ENCODE data around the gene PCSK5.
"Not testable (repeated sequence)": the region's sequence is repeated elsewhere in the genome, so short reads cannot be mapped to it uniquely, and the experiment has no call there.

PCSK5 gene

GRCh38 chr9:76359766-76360165 is 469.3 kb downstream of the PCSK5 start:
- no peak for DNase-seq (ENCODE audit: low spot score)

GRCh38 chr9:76362332-76363031 is 472.0 kb downstream of the PCSK5 start:
- DNase-seq (ENCODE audit: low spot score): not testable (repeated sequence)

GRCh38 chr9:76363032-76363395 is 472.5 kb downstream of the PCSK5 start:
- DNase-seq (ENCODE audit: low spot score): no peak

- DNase-seq (ENCODE audit: low spot score): no peak
Observed at GRCh38 chr9:76365028-76365427, 474.6 kb downstream of the PCSK5 start.

- DNase-seq (ENCODE audit: low spot score): no peak
Observed at GRCh38 chr9:76366275-76366674, 475.8 kb downstream of the PCSK5 start.

GRCh38 chr9:76369583-76369982 is 479.1 kb downstream of the PCSK5 start:
- DNase-seq (ENCODE audit: low spot score): no peak

GRCh38 chr9:76370396-76371023 is 480.0 kb downstream of the PCSK5 start:
- no peak for DNase-seq (ENCODE audit: low spot score)

- DNase-seq (ENCODE audit: low spot score): no peak
Observed at GRCh38 chr9:76371901-76372300, 481.4 kb downstream of the PCSK5 start.

- DNase-seq (ENCODE audit: low spot score): no peak
Observed at GRCh38 chr9:76372336-76372735, 481.9 kb downstream of the PCSK5 start.

GRCh38 chr9:76373173-76373783 is 482.8 kb downstream of the PCSK5 start:
- no peak for DNase-seq (ENCODE audit: low spot score)

- no peak for DNase-seq (ENCODE audit: low spot score)
Observed at GRCh38 chr9:76373784-76374474, 483.5 kb downstream of the PCSK5 start.

- DNase-seq (ENCODE audit: low spot score): no peak
Observed at GRCh38 chr9:76374783-76375559, 484.5 kb downstream of the PCSK5 start.

GRCh38 chr9:76377791-76378190 is 487.3 kb downstream of the PCSK5 start:
- no peak for DNase-seq (ENCODE audit: low spot score)

GRCh38 chr9:76378367-76379073 is 488.0 kb downstream of the PCSK5 start:
- no peak for DNase-seq (ENCODE audit: low spot score)

- DNase-seq (ENCODE audit: low spot score): no peak
Observed at GRCh38 chr9:76379494-76379893, 489.0 kb downstream of the PCSK5 start.

GRCh38 chr9:76390656-76391055 is 500.2 kb downstream of the PCSK5 start:
- no peak for DNase-seq (ENCODE audit: low spot score)

- DNase-seq (ENCODE audit: low spot score): peak; percentile 91
Observed at GRCh38 chr9:76394195-76394959, 503.9 kb downstream of the PCSK5 start, which contains the start of gene RFK. Gene RFK, minus strand, starts transcription at chr9:76394426. Its CDS starts 255 bp downstream, at chr9:76394171.

- peak; percentile 66 for DNase-seq (ENCODE audit: low spot score)
Observed at GRCh38 chr9:76394960-76395252, 504.4 kb downstream of the PCSK5 start.

GRCh38 chr9:76395381-76395780 is 504.9 kb downstream of the PCSK5 start:
- DNase-seq (ENCODE audit: low spot score): no peak

GRCh38 chr9:76396144-76396543 is 505.7 kb downstream of the PCSK5 start:
- DNase-seq (ENCODE audit: low spot score): no peak

GRCh38 chr9:76396597-76396996 is 506.1 kb downstream of the PCSK5 start:
- DNase-seq (ENCODE audit: low spot score): no peak

Measured in germinal center (tissue), 1 donor.